Heart right ventricle (tissue), 16 donors: ENCODE data around the gene DCAF8. TPM values are rescaled to one million over a fixed set of nuclear protein-coding genes. Genes with fewer than 3 reads are reported as not detected.

Experiments used
- ATAC-seq, 8 donors: fragments of 200-7000 bp; cut with Tn5 transposase; one replicate each; pipeline ENCODE4 v1.9.1; 2020; ENCODE audit warnings: mild to moderate bottlenecking in 8 of 8, moderate library complexity in 8 of 8, moderate number of reproducible peaks in 1 of 8
- DNase-seq, 2 donors: peaks; one replicate each; pipeline ENCODE4 v3.0.0-alpha.2; 2020
- H3K27ac ChIP-seq, 10 donors: fragments of 200-600 bp; sonication (generic) in 2 of 10; one replicate each; pipeline versions ENCODE4 v1.5.0 to v1.8.0; 2020 to 2022; ENCODE audit warnings: mild to moderate bottlenecking in 3 of 10
- H3K27me3 ChIP-seq, 7 donors: fragments of 200-600 bp; one replicate each; pipeline ENCODE4 v1.8.0; 2021 to 2022; ENCODE audit warnings: mild to moderate bottlenecking in 2 of 7
- H3K36me3 ChIP-seq, 9 donors: fragments of 200-600 bp; sonication (generic) in 1 of 9; one replicate each; pipeline versions ENCODE4 v1.5.0 to v1.8.0; 2020 to 2022; ENCODE audit warnings: mild to moderate bottlenecking in 2 of 9
- H3K4me1 ChIP-seq, 9 donors: fragments of 200-600 bp; sonication (generic) in 1 of 9; one replicate each; pipeline versions ENCODE4 v1.5.0 to v1.8.0; 2020 to 2022; ENCODE audit warnings: mild to moderate bottlenecking in 4 of 9
- H3K4me3 ChIP-seq, 10 donors: fragments of 200-600 bp; sonication (generic) in 2 of 10; one replicate each; pipeline versions ENCODE4 v1.5.0 to v1.8.0; 2020 to 2022; ENCODE audit warnings: mild to moderate bottlenecking in 7 of 10, moderate library complexity in 2 of 10
- H3K9me3 ChIP-seq, 11 donors: fragments of 200-600 bp in 10 of 11; sonication (generic) in 2 of 11; one replicate each; pipeline versions ENCODE4 v1.5.0 to v1.8.0; 2013 to 2022; ENCODE audit warnings: mild to moderate bottlenecking in 2 of 11, control low read depth in 1 of 11, moderate library complexity in 1 of 11
- WGBS, 2 donors: extraction: QIAGEN DNeasy Blood & Tissue Kit; methylation state at CpG; one replicate each; pipeline ENCODE4 v1.1.7; 2013; ENCODE audit warnings: inconsistent platforms in 1 of 2; 5-methylcytosine and 5-hydroxymethylcytosine counted together
- intact Hi-C, 10 donors: fragments of 100-400 bp; cut with DNase I; formaldehyde crosslinking; loops; one replicate each; pipeline versions ENCODE4 v1.11.1 to v1.14.2; 2022
- polyA plus RNA-seq, 2 donors: library from polyadenylated mRNA; stranded (reverse); fragments of 200-250 nt; gene quantifications; one replicate each; pipeline ENCODE4 v1.2.3, GENCODE V29; 2013
- total RNA-seq, 10 donors: library from RNA; stranded (reverse); fragmentation: NEBNext Ultra II Directional in 3 of 10; extraction: Animal tissue kit (Norgen Biotek cat#: 25700) in 3 of 10; gene quantifications; one replicate each; pipeline versions ENCODE4 v1.2.1 to v1.2.4, GENCODE V29; 2021 to 2023
- TF ChIP-seq, protein P1 (sequence below), 9 donors: fragments of 200-600 bp; sonication (generic) in 2 of 9; IDR thresholded peaks; one replicate each; pipeline versions ENCODE4 v1.5.0 to v1.8.0; 2021 to 2022; ENCODE audit warnings: antibody characterized with exemption in 9 of 9, mild to moderate bottlenecking in 5 of 9, moderate library complexity in 1 of 9
- donor health status: Arrhythmogenic right ventricular cardiomyopathy.
- donor health status: ischemic (EF 13 %, LVEDD 7.1; RV severe dilation, severe dysfunction).
- donor health status: healthy with polysubstance abuse.
- donor health status: DM: no; HTN: yes; CAD: no.
- donor health status: DM: no; HTN: no; CAD: no.
- donor health status: ischemic (EF 25% LVEDD 6.9; RV normal size, moderate dysfunction).
- donor health status: ischemic (EF 25% LVEDD 5.7; RV mildly dilated, moderate dysfunction).
- donor health status: healthy.
- donor health status: DM: yes; HTN: yes; CAD: no.
- donor health status: Ischemic cardiomyopathy.
- donor health status: ischemic (EF 35%, LVEDD 5.7; RV mildly dilated, moderate dysfunction).
- donor health status: nonischemic (EF 11% LVEDD 7.7; RV severe dilation, severe dysfunction).
- donor health status: DM: yes; HTN: yes; CAD: no.
- donor health status: PGD.
- donor health status: ischemic (EF 29% LVEDD 5.4; RV normal size, mild dysfunction).
- donor health status: nonischemic (EF 23%, LVEDD 6.1; RV moderate dilation, normal function).

The DCAF8 gene
- total and polyA plus RNA-seq, 12 donors = 47.1 to 171 (median 151) TPM

GRCh38 chr1:160204526-160205241, 57.7 kb downstream of the DCAF8 start:
- no peak for ATAC-seq
- intact Hi-C loops = loop anchor here in 1 of 10 donors (5.0 kb wide), 2 partner anchors 58 to 102 kb away; partner anchors contain the start of gene DCAF8
- 25 to 31% methylated on average over 7 of the region's 7 CpGs for WGBS, 2 donors

GRCh38 chr1:160200786-160201185, 61.6 kb downstream of the DCAF8 start:
- H3K4me1 ChIP-seq = peaks cover 0 to 19% (median 8%) of the 10 kb centered on the region in 9 donors
- H3K4me3 ChIP-seq = no peak overlapping the region
- no peaks in the 10 kb centered on the region for H3K27me3 ChIP-seq
- peaks cover 0 to 7% (median 0%) of the 10 kb centered on the region in 9 donors for H3K36me3 ChIP-seq
- no peak for ATAC-seq
- no peaks in the 10 kb centered on the region for H3K9me3 ChIP-seq
- TF ChIP-seq, protein P1, sequence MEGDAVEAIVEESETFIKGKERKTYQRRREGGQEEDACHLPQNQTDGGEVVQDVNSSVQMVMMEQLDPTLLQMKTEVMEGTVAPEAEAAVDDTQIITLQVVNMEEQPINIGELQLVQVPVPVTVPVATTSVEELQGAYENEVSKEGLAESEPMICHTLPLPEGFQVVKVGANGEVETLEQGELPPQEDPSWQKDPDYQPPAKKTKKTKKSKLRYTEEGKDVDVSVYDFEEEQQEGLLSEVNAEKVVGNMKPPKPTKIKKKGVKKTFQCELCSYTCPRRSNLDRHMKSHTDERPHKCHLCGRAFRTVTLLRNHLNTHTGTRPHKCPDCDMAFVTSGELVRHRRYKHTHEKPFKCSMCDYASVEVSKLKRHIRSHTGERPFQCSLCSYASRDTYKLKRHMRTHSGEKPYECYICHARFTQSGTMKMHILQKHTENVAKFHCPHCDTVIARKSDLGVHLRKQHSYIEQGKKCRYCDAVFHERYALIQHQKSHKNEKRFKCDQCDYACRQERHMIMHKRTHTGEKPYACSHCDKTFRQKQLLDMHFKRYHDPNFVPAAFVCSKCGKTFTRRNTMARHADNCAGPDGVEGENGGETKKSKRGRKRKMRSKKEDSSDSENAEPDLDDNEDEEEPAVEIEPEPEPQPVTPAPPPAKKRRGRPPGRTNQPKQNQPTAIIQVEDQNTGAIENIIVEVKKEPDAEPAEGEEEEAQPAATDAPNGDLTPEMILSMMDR (IDR thresholded peaks at IDR 0.05) = no peak
- no peak overlapping the region for H3K27ac ChIP-seq
- WGBS, 2 donors = 92 to 93% methylated on average over 4 of the region's 4 CpGs
- DNase-seq = no peak
- intact Hi-C loops = no loop called here

More at GRCh38 chr1:160204526-160205241, 57.7 kb downstream of the DCAF8 start:
- Histone ChIP-seq H3K27ac (peak overlapping the region; percentile 73 to 98 (median 96)), H3K36me3 (peaks cover 0 to 31% (median 0%) of the 10 kb centered on the region in 9 donors), H3K27me3 (no peaks in the 10 kb centered on the region), H3K9me3 (no peaks in the 10 kb centered on the region), H3K4me1 (peaks cover 34 to 54% (median 46%) of the 10 kb centered on the region in 9 donors), H3K4me3 (peak overlapping the region; percentile 75 to 98 (median 90))
- DNase-seq = no peak
- TF ChIP-seq, protein P1 (IDR thresholded peaks at IDR 0.05) = no peak

DNA sequence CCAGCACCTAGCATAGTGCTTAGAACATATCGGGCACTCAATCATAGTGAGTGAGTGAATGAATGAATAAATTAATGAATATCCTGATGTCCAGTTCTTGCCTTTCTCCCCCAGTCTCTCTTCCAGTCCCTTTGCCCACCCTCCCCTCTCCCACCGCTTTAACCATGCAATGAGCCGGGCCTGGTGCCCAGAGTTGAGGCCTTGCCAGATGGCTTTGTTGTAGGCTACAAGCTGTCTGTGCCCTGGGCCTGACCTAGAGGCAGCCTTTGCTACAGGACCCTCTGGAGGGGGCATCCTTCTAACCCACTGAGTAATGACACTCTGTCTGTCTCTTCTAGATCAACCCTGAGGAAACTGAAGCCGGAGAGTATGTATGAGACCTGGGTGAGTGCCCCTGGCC, 65.1 kb downstream of the DCAF8 start:
- Histone ChIP-seq H3K9me3 (no peaks in the 10 kb centered on the region), H3K4me1 (peaks cover 0 to 26% (median 8%) of the 10 kb centered on the region in 9 donors), H3K4me3 (no peak overlapping the region), H3K27ac (no peak overlapping the region), H3K27me3 (no peaks in the 10 kb centered on the region), H3K36me3 (peaks cover 0 to 7% (median 0%) of the 10 kb centered on the region in 9 donors)
- intact Hi-C loops = loop anchor here in 5 of 10 donors (5.0 to 10.0 kb wide), 5 partner anchors 48 to 178 kb away; no protein-coding TSS in a partner anchor
- ATAC-seq (no peak), DNase-seq (peak; percentile 29 to 51)
- WGBS, 2 donors = 84% methylated on average over 4 of the region's 4 CpGs
- TF ChIP-seq, protein P1 (IDR thresholded peaks at IDR 0.05) = no peak

GRCh38 chr1:160196143-160196542, 66.2 kb downstream of the DCAF8 start:
- H3K4me3 ChIP-seq = no peak overlapping the region
- peaks cover 0 to 37% (median 8%) of the 10 kb centered on the region in 9 donors for H3K4me1 ChIP-seq
- 91% methylated on average over 4 of the region's 4 CpGs for WGBS, 2 donors
- no peaks in the 10 kb centered on the region for H3K27me3 ChIP-seq
- no peak overlapping the region for H3K27ac ChIP-seq
- H3K36me3 ChIP-seq = peaks cover 0 to 7% (median 0%) of the 10 kb centered on the region in 9 donors
- intact Hi-C loops = loop anchor here in 5 of 10 donors (5.0 to 10.0 kb wide), 5 partner anchors 49 to 179 kb away; no protein-coding TSS in a partner anchor
- no peak for DNase-seq
- ATAC-seq = no peak
- TF ChIP-seq, protein P1 (IDR thresholded peaks at IDR 0.05) = no peak
- no peaks in the 10 kb centered on the region for H3K9me3 ChIP-seq
